ENCODE measurements around the gene VEZF1.

DNA sequence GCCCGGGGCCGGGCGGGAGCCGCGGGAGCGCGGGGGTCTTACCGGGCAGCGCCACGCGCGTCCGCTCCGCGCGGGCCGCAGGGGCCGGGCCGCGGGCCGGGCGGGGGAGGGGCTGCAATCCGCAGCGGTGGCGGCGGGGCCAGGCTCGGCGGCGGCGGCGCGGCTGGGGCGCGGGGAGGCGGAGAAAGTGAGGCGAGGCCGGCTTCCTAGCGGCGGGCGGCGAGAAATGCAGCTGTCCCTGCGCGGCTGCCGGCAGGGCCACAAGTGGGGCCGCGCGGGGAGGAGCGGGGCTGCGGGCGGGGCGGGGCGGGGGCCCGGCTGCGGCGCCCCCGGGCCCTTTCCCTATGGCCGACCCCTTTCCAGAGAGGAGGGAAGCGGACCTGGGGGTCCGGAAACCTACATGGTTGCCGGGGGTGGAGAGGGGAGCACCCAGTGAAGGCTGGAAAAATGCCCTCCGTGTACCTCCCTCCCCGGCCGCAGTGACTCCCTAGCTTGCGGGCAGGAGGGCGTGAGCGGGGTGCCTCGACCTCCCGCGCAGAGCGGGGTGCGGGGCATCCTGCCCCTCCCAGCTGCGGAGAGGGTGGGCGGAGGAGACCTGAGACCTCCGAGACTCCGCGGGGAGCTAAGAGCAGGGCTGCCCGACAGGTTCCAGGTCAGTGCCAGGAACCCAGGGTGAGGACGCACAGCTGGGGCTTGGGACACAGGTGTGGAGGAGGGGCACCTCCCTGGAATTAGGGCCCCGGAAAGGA is 32.7 kb downstream of the VEZF1 start, which contains the start of gene CUEDC1:
- TF ChIP-seq, protein P1, sequence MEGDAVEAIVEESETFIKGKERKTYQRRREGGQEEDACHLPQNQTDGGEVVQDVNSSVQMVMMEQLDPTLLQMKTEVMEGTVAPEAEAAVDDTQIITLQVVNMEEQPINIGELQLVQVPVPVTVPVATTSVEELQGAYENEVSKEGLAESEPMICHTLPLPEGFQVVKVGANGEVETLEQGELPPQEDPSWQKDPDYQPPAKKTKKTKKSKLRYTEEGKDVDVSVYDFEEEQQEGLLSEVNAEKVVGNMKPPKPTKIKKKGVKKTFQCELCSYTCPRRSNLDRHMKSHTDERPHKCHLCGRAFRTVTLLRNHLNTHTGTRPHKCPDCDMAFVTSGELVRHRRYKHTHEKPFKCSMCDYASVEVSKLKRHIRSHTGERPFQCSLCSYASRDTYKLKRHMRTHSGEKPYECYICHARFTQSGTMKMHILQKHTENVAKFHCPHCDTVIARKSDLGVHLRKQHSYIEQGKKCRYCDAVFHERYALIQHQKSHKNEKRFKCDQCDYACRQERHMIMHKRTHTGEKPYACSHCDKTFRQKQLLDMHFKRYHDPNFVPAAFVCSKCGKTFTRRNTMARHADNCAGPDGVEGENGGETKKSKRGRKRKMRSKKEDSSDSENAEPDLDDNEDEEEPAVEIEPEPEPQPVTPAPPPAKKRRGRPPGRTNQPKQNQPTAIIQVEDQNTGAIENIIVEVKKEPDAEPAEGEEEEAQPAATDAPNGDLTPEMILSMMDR (conservative IDR thresholded peaks at IDR 0.05) = 0 out of 2 replicates have a peak, but pooled peaks have one; percentile 24
- TF ChIP-seq EZH2 (IDR thresholded peaks at IDR 0.05; ENCODE audit: low read depth) = no peak
